ENCODE measurements around the gene PADI6. TPM values are rescaled to one million over a fixed set of nuclear protein-coding genes. Genes with fewer than 3 reads are reported as not detected.

Gene PADI6
- total and polyA plus RNA-seq, 9 of the 15 experiments (the other 6 are each of a cell fraction or from before 2014, with no cell fraction given), result not detected

GRCh38 chr1:17400725-17401341 is 28.8 kb downstream of the PADI6 start (continued):
- TF ChIP-seq RBFOX2 (IDR thresholded peaks at IDR 0.05; ENCODE audit: low read depth, low read length), result no peak
- no peak for TF ChIP-seq VEZF1 (CRISPR knock-in tag; IDR thresholded peaks at IDR 0.05)
- TF ChIP-seq ZNF511 (CRISPR knock-in tag; IDR thresholded peaks at IDR 0.05), result peak; percentile 11; the same call in 1 of the 2 replicates
- 0 out of 2 replicates have a peak, but pooled peaks have one; percentile 4 for TF ChIP-seq REST (IDR thresholded peaks at IDR 0.05; ENCODE audit: borderline replicate concordance)
- no peak for TF ChIP-seq REST (CRISPR knock-in tag; IDR thresholded peaks at IDR 0.05; ENCODE audit: low read depth)
- peak; percentile 60 to 78 (median 67) for TF ChIP-seq CTCF (IDR thresholded peaks at IDR 0.05 in 2 of 3, conservative IDR thresholded peaks at IDR 0.05 in 1 of 3; ENCODE audit: insufficient read depth in 2 of 3, low read depth in 1 of 3, low read length in 3 of 3)
- peak; percentile 75 for TF ChIP-seq FOXM1 (IDR thresholded peaks at IDR 0.05; ENCODE audit: low read depth)
- no peak for TF ChIP-seq FOXM1 (CRISPR knock-in tag; IDR thresholded peaks at IDR 0.05; ENCODE audit: low read depth)
- TF ChIP-seq HES1 (IDR thresholded peaks at IDR 0.05; ENCODE audit: low read depth), result no peak
- TF ChIP-seq RBBP5 (IDR thresholded peaks at IDR 0.05; ENCODE audit: borderline replicate concordance, insufficient read depth, low read length, poor library complexity, severe bottlenecking), result no peak
- TF ChIP-seq L3MBTL2 (IDR thresholded peaks at IDR 0.05), result peak; percentile 48; the same call in 1 of the 2 replicates
- no peak for TF ChIP-seq MAFG (tag; conservative IDR thresholded peaks at IDR 0.05)
- TF ChIP-seq SLC30A9 (CRISPR knock-in tag; IDR thresholded peaks at IDR 0.05), result no peak
- TF ChIP-seq KLF13 (tag; IDR thresholded peaks at IDR 0.05; ENCODE audit: borderline replicate concordance, low read depth), result peak; percentile 95
